Ishikawa (cell line): ENCODE measurements around the gene GPR89A.

ENCODE experiments used
- CEBPB ChIP-seq: IDR thresholded peaks from 2 replicates; pipeline ENCODE4 v1.6.1; 2012
- CREB1 ChIP-seq: IDR thresholded peaks from 2 replicates; pipeline ENCODE4 v1.6.1; 2012; ENCODE audit warnings: low read depth
- EGR1 ChIP-seq: IDR thresholded peaks from 2 replicates; pipeline ENCODE4 v1.6.1; 2012
- EP300 ChIP-seq: IDR thresholded peaks from 2 replicates; pipeline ENCODE4 v1.6.1; 2012; ENCODE audit warnings: borderline replicate concordance
- FOXM1 ChIP-seq: IDR thresholded peaks from 2 replicates; pipeline ENCODE4 v1.6.1; 2012; ENCODE audit warnings: low read depth, borderline replicate concordance
- NFIC ChIP-seq: IDR thresholded peaks from 2 replicates; pipeline ENCODE4 v1.6.1; 2012
- RAD21 ChIP-seq: IDR thresholded peaks from 2 replicates; pipeline ENCODE4 v1.6.1; 2012; ENCODE audit warnings: low read depth
- REST ChIP-seq: IDR thresholded peaks from 2 replicates; pipeline ENCODE4 v1.6.1; 2012; ENCODE audit warnings: low read depth, mild to moderate bottlenecking
- TAF1 ChIP-seq: IDR thresholded peaks from 2 replicates; pipeline ENCODE4 v1.6.1; 2012; ENCODE audit warnings: low read depth, mild to moderate bottlenecking
- TCF12 ChIP-seq: IDR thresholded peaks from 2 replicates; pipeline ENCODE4 v1.6.1; 2012; ENCODE audit warnings: low read depth
- TEAD4 ChIP-seq: IDR thresholded peaks from 2 replicates; pipeline ENCODE4 v1.6.1; 2012
- YY1 ChIP-seq: IDR thresholded peaks from 2 replicates; pipeline ENCODE4 v1.6.1; 2012; ENCODE audit warnings: low read depth
- ZBTB7A ChIP-seq: IDR thresholded peaks from 2 replicates; pipeline ENCODE4 v1.6.1; 2012; ENCODE audit warnings: low read depth
- TF ChIP-seq, protein P1 (sequence below): IDR thresholded peaks from 2 replicates; pipeline ENCODE4 v1.6.1; 2012
- TF ChIP-seq, protein P2 (sequence below): IDR thresholded peaks from 2 replicates; pipeline ENCODE4 v1.6.1; 2012

Gene GPR89A

DNA sequence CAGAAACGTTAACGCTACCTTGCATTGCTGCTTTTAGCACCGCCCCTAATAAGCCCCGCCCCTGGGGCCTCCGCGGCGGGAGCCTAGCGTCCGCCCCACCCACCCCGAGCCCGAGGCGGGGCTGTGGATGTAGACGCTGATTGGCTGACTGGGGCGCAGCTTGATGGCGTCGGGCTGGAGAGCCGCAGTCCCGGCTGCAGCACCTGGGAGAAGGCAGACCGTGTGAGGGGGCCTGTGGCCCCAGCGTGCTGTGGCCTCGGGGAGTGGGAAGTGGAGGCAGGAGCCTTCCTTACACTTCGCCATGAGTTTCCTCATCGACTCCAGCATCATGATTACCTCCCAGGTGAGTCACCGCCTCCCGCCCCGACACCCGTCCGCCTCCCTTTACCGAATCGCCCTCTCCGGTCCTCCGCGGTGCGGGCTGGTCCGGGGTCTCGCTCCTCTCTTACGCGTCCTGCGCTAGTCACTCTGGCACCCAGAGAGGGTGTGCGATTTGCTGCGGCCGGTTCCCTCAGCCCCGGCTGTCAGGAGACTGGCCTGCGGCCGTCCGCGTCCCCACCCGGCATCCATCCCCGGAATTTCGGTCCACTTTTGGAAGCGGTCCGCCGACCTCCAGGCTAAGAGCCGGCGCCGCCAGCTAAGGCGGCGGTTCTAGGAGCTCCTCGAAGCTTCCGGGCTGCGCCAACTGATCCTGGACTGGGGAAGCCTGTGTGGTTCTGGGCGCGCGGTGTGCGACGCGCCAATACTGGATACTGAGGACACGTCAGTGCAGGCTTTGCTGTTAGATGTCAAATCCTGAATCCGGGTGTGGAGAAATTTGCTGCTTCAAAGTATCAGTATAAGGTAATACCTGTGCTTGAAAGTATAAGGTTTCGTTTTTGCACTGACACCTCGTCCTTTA lies at the start of gene GPR89A:
Gene GPR89A, plus strand, starts transcription at position 156 of the 901 bp plus-strand sequence. Its CDS starts 146 bp downstream, at position 302.
- TF ChIP-seq CREB1 (peak; percentile 74), YY1 (peak; percentile 72), TAF1 (peak; percentile 85)
- TF ChIP-seq, protein P1, sequence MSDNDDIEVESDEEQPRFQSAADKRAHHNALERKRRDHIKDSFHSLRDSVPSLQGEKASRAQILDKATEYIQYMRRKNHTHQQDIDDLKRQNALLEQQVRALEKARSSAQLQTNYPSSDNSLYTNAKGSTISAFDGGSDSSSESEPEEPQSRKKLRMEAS, result peak; percentile 39

DNA sequence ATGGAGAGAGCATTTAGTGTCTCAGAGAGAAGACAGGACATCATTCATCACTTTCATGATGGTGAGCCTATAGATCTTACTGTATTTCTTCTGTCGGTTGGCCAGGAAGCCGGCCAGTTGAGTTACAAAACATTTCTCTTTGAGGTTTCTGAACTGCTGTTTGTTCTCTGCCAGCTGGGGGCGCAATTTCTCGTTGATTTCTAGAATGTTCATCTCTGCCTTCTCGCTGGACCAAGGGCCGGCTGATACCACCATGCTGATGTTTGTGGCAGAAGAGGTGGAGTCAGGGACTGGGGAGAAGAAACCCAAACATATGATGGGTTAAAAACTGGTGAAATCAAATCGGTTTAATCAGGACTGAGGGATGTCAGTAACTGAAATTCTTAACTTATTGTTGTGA lies 17.0 kb upstream of the GPR89A start:
- TF ChIP-seq RAD21, result peak; percentile 26; the same call in 1 of the 2 replicates

DNA sequence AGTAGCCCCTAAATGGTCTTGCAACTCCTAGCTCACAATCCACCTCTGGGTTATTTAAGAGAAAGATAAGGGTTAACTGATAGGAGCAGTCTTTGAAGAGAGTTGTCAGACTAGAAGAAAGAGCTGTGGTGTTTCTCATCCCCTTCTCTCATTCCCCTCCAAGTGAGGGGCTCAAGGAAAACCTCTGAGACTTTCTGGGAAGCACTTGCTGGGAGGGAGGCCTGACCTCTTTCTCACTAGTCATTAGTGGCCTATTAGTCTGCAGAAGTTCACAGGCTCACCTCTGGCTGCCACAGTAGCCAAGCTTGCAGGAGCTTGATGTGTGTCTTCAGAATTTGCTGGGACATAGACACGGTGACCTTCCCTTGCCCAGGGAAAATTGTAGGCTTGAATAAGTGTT lies 6.2 kb upstream of the GPR89A start:
- TF ChIP-seq TEAD4 (no peak), TAF1 (no peak), REST (no peak), EP300 (no peak), NFIC (no peak), RAD21 (no peak), YY1 (no peak), ZBTB7A (no peak), TCF12 (no peak), CEBPB (no peak), EGR1 (no peak), FOXM1 (no peak), CREB1 (no peak)
- TF ChIP-seq, protein P1, result no peak
- TF ChIP-seq, protein P2, sequence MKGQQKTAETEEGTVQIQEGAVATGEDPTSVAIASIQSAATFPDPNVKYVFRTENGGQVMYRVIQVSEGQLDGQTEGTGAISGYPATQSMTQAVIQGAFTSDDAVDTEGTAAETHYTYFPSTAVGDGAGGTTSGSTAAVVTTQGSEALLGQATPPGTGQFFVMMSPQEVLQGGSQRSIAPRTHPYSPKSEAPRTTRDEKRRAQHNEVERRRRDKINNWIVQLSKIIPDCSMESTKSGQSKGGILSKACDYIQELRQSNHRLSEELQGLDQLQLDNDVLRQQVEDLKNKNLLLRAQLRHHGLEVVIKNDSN, result no peak

DNA sequence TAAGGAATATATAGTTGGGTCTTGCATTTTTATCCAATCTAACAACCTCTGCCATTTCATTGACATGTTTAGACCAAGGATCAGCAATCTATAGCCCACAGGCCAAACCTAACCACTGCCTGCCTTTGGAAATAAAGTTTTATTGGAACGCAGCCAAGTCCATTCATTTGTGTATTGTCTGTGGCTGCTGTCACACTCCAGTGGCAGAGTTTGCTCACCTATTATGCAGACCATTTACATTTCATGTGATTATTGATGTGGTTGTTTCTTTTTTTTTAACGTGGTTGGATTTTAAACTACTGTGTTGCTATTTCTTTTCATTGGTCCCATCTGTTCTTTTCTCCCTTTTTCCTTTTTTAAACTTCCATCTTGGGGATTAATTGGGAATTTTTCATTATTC lies 54.7 kb downstream of the GPR89A start:
- TF ChIP-seq NFIC, result peak; percentile 71

- no peak for TF ChIP-seq YY1
- TF ChIP-seq CREB1, result no peak
- TF ChIP-seq RAD21, result no peak
- TF ChIP-seq, protein P1, result no peak
- TF ChIP-seq CEBPB, result no peak
- TF ChIP-seq TEAD4, result no peak
- TF ChIP-seq NFIC, result no peak
- TF ChIP-seq FOXM1, result no peak
- TF ChIP-seq ZBTB7A, result no peak
- TF ChIP-seq TCF12, result no peak
- TF ChIP-seq, protein P2, result no peak
- no peak for TF ChIP-seq EP300
- TF ChIP-seq REST, result no peak
- no peak for TF ChIP-seq EGR1
Observed at GRCh38 chr1:145688328-145688727, 80.5 kb downstream of the GPR89A start.

DNA sequence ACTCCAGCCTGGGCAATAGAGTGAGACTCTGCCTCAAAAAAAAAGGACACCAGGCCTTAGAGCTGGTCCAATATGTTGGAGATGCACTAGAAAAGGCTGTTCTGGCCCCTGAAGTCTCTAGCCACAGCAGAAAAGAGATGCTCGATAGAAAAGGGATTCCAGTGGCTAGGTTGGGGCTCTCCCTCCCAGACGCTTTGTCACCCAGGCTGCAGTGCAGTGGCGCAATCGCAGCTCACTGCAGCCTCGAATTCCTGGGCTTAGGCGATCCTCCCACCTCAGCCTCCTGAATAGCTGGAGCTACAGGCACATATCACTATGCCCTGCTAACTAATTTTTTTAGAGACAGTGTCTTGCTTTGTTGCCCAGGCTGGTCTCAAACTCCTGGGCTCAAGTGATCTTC lies 81.1 kb downstream of the GPR89A start:
- no peak for TF ChIP-seq RAD21
- TF ChIP-seq REST, result no peak
